ENCODE data around the gene CACNA1I.
"Not testable (repeated sequence)": the region's sequence is repeated elsewhere in the genome, so short reads cannot be mapped to it uniquely, and the experiment has no call there.

Gene CACNA1I

DNA sequence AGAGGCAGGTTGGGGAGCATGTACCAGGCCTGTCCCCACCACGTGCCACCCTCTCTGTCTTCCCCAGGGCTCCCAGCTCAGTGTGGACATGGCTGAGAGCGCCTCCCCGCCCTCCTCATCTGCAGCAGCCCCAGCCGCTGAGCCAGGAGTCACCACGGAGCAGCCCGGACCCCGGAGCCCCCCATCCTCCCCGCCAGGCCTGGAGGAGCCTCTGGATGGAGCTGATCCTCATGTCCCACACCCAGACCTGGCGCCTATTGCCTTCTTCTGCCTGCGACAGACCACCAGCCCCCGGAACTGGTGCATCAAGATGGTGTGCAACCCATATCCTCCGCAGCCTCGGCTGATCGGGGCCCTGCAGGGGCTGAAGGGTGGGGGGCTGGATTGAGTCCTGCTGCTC lies at the start of gene CACNA1I:
Gene CACNA1I (plus strand): TSS at position 89 of the 400 bp plus-strand sequence. CDS start 0 bp downstream, at position 89.
- no peak for DNase-seq (ENCODE audit: low read depth, low spot score)

- DNase-seq (ENCODE audit: low read depth, low spot score) = not testable (repeated sequence)
Measured at GRCh38 chr22:39521106-39521885, 49.3 kb upstream of the CACNA1I start.

DNA sequence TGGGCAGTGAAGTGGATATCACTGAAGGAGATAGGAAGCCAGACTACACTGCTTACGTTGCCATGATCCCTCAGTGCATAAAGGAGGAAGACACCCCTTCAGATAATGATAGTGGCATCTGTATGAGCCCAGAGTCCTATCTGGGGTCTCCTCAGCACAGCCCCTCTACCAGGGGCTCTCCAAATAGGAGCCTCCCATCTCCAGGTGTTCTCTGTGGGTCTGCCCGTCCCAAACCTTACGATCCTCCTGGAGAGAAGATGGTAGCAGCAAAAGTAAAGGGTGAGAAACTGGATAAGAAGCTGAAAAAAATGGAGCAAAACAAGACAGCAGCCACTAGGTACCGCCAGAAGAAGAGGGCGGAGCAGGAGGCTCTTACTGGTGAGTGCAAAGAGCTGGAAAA lies 48.5 kb upstream of the CACNA1I start:
- DNase-seq (ENCODE audit: low read depth, low spot score) = not testable (repeated sequence)

GRCh38 chr22:39522567-39523300 lies 47.8 kb upstream of the CACNA1I start:
- no peak for DNase-seq (ENCODE audit: low read depth, low spot score)

GRCh38 chr22:39524089-39524752 lies 46.3 kb upstream of the CACNA1I start:
- DNase-seq (ENCODE audit: low read depth, low spot score) = no peak

DNA sequence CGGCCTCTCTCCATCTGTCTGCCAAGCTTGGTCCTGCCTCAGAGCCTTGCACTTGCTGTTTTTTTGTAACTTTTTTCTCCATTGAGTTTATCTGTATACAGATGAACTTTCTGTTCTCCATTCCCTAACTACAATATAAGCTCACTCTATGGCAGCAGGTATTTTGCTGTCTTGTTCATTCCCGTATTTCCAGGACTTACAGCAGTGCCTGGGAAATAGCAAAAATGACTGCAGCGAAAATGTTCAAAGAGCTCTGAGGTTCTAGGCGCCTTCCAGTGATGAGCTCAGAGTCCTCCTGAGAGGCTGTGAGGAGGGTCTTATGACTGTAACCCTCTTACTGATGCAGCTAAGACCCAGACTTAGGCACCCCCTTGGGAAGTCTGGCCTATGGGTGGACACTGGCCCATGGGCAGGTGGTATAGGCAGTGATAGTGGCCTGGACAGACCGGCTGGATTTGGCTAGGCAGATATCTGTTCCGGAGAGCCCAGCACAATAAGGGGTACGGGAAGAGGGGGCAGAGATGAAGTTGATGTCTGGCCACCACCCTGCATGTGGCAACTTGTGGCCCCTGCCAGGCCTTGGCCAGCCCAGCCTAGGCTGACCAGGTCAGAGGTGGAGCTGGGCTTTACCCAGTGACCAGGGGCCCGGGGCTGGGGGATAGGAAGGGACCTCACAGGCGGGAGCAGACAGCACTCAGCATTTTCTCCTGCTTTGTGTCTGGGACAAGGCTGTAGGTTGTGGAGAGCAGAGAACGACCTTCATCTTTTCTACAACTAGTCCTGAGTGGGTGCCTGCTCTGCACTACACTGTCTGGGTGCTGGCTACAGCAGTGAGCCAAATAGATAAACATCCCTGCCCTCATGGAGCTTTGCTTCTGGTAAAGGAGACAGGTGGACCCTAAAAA lies 45.5 kb upstream of the CACNA1I start:
- no peak for DNase-seq (ENCODE audit: low read depth, low spot score)

DNA sequence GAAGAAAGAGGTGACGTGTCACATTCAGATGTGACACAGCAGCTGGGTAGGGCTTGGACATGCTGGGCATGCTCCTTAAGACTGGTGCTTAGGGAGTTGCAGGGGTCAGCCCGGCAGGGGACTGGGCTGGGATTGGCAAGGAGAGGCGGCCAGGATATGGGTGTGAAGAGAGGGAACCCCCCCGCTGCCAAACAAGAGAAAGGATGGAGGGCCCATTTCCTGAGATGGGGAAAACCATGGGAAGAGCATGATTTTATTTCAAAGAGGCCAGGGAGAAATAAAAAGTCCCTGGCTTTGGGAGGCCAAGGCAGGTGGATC lies 44.9 kb upstream of the CACNA1I start:
- no peak for DNase-seq (ENCODE audit: low read depth, low spot score)

DNA sequence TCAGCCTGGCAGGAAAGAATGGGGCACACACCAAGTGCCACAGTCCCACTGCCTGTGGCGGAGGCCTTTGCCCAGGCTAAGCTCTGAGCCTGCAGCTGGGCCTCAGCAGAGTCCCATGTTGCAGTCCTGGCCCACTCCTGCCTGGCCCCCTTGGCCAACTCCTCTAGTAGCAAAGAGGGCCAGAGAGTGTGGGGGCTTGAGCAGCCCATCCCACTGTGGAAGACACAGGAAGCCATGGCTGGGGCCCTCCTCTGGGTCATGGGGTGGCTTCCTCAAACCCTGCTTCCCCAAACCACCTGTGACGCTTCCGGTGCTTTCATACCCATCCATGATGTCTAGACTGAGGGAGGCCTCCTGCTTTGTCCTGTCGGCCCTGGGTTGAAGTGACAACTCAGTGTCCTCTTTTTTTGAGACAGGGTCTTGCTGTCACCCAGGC lies 43.8 kb upstream of the CACNA1I start:
- DNase-seq (ENCODE audit: low read depth, low spot score) = no peak

- DNase-seq (ENCODE audit: low read depth, low spot score) = no peak
Measured at GRCh38 chr22:39527481-39527961, 43.0 kb upstream of the CACNA1I start.

DNA sequence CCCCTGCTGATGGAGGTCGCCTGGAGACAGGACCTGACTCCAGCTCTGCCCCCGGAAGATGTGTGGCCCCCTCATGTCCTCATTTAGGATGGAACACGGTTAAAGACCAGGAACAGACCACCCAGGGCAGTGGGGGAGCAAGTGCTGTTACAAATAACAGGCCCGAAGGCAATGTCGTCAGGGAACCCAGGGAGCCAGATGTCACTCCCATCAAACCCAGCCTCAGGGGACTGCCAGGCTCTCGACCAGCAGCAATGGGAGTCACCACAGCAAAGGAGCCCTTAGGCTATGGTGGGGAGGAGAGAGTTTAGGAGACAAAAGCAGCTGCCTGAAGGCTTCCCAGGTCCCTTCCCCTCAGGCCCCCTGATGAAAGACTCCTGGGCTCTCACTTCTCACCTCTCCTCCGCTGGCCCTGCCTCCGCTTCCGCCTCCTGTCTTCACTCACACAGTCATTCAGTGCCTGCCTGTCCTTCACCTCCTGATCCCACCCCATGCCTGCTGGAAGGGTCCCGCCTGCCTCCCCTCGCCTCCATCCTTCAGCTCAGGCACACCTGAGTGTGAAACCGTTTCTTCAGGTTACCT lies 42.4 kb upstream of the CACNA1I start:
- no peak for DNase-seq (ENCODE audit: low read depth, low spot score)

DNA sequence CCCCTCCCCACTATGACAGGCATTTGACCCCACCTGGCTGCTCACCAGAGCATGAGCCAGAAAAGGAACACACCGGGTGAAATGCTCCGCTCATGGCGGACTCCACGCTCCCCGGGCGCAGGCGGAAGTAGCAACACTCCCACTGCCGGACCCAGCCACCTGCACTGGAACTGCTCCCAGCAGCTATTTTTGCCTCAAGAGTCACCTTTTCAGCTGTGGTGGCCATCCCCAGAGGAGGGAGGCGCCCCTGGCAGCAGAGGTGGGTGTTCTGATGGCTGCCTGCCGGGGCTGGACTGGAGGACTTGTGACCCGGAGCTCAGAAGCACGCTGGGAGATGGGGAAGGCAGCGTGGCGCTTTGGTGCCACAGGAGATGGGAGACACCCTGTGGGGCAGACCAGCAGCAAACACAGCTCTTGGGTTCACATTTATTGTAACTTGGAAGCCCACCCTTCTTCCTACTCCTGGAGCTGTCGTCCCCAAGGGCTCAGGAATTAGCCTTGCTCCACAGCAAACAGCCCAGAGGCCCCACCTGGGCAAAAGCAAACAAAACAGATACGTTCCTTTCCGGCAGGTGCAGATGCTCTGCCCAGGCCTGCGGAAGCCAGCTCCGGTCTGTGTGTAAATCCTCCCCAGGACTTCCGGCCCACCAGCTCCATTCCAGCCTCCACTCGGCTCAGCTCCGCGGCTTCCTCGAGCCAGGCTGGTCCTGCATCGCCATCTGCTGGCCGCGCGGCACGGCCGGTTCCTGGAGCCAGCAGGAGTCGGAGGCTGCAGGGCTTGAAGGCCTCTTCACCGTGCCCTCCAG lies 41.7 kb upstream of the CACNA1I start:
- peak; percentile 82 for DNase-seq (ENCODE audit: low read depth, low spot score)

GRCh38 chr22:39529487-39529851 lies 41.1 kb upstream of the CACNA1I start:
- no peak for DNase-seq (ENCODE audit: low read depth, low spot score)

GRCh38 chr22:39530116-39530515 lies 40.4 kb upstream of the CACNA1I start:
- no peak for DNase-seq (ENCODE audit: low read depth, low spot score)

GRCh38 chr22:39530692-39531331 lies 39.7 kb upstream of the CACNA1I start:
- DNase-seq (ENCODE audit: low read depth, low spot score) = no peak

GRCh38 chr22:39532215-39533073 lies 38.1 kb upstream of the CACNA1I start, which contains the start of gene RPS19BP1:
Gene RPS19BP1, minus strand, starts transcription at chr22:39532748. Its CDS starts 10 bp downstream, at chr22:39532738.
- peak; percentile 98 for DNase-seq (ENCODE audit: low read depth, low spot score)

DNA sequence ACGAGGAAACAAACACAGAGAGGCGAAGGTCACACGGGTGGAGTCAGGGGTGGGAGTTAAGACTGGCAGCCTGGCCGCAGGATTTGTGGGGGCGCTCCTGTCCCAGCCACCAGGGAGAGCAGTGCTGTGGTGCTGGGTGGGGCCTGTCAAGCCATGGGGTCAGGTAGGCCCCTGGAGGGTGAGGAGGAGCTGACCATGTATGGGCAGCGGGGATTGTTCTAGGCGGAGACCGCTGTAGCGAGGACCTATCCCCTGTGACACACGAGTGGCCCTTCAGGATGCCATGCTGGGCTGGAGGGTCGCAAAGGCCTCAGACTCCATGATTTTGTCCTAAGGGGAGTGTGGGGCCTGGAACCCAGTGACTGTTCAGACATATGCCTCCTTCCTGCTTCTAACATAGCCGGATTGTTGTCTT lies 36.5 kb upstream of the CACNA1I start:
- no peak for DNase-seq (ENCODE audit: low read depth, low spot score)

DNA sequence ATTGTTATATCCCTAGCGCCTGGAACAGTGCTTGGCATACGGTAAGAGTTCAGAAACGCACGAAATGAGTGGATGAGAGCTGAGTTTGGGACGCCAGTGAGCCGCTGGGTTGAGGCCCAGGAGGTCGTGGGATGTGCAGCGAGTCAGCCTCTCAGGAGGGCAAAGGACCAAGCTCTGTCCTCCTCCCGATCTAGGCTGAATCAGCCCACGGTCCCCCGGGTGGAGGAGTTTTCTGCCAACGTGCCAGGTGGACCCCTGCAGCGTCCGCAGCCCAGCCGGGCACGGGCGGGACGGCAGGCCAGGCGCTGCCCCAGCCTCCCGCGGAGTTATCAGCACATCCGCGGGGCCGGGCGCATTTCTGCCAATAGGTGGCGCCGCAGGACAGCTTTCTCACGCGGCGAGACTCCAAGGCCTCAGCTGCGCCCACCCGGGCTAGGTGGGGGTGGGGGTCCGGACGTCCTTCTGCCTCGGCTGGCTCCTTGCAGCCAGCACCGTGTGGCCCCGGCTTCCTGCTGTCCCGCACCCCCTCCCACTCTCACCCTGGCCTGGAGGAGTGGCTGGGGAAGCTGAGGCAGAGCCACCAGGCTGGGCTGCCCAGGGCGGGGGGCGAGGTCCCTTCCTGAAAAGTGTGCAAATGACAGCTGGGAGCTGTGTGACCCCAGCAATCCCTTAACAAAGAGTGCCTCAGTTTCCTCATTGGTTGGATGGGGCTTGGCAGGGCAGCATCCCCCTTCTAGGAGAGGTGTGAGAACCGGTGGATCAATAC lies 35.8 kb upstream of the CACNA1I start:
- DNase-seq (ENCODE audit: low read depth, low spot score) = no peak

- no peak for DNase-seq (ENCODE audit: low read depth, low spot score)
Measured at GRCh38 chr22:39535357-39535725, 35.2 kb upstream of the CACNA1I start.
